HCT116 (cell line): Measurements from ENCODE around the gene CTDNEP1. TPM values are rescaled to one million over a fixed set of nuclear protein-coding genes. Genes with fewer than 3 reads are reported as not detected.

Source experiments
- ATAC-seq: fragments of 200-7000 bp; cut with Tn5 transposase; 2 replicates; pipeline ENCODE4 v1.9.1; 2020; ENCODE audit warnings: mild to moderate bottlenecking, moderate library complexity
- BruUV-seq: library from RNA; stranded (reverse); fragments of 400-500 nt; replicated peaks from 2 replicates; lab custom pipeline; 2021; lab: Mats Ljungman, UMichigan
- CTCF ChIA-PET: fragments of 300-600 bp; sonication (Branson Sonifier 250); formaldehyde crosslinking; loops from one replicate; lab custom pipeline; 2021; ENCODE audit warnings: antibody characterized with exemption; lab: Charles Lee
- POLR2A ChIA-PET: fragments of 300-600, 350-600 bp; sonication (Branson Sonifier 250); formaldehyde crosslinking; loops from one replicate; lab custom pipeline; 2021; ENCODE audit warnings: antibody characterized with exemption; lab: Charles Lee
- RAD21 ChIA-PET, 2 experiments: fragments of 300-600 bp; sonication (Branson Sonifier 250); formaldehyde crosslinking; loops; one replicate each; lab custom pipeline; 2023; ENCODE audit warnings: low total read pairs in 2 of 2; ENCODE audit not compliant: uncharacterized antibody in 2 of 2, unreplicated experiment in 2 of 2, low non-redundant PET in 1 of 2; lab: Charles Lee
- DNase-seq: peaks from one replicate; pipeline ENCODE4 v3.0.0-alpha.2; 2010; ENCODE audit warnings: low read depth, low spot score
- H2AFZ ChIP-seq: fragments of 200-600 bp; shearing (Covaris generic), sonication (generic); 2 replicates; pipeline ENCODE4 v1.6.1; 2017; ENCODE audit warnings: low read depth, mixed run types, mixed read lengths, antibody characterized with exemption, low read length; ENCODE audit not compliant: poor library complexity, severe bottlenecking
- H3K27ac ChIP-seq: 2 replicates; pipeline ENCODE4 v1.5.1; 2012; ENCODE audit warnings: low read depth, low read length
- H3K27me3 ChIP-seq: fragments of 200-600 bp; sonication (generic); 2 replicates; pipeline ENCODE4 v1.6.1; 2016; ENCODE audit warnings: mixed run types, low read length, mixed read lengths; ENCODE audit not compliant: insufficient read depth
- H3K36me3 ChIP-seq, 2 experiments: fragments of 200-500 bp in 1 of 2; fragments of 200-600 bp in 1 of 2; sonication (Bioruptor generic) in 1 of 2; sonication (generic) in 1 of 2; 2 replicates each; pipeline versions ENCODE4 v1.5.1 to v1.6.1; 2014 to 2016; ENCODE audit warnings: low read length in 2 of 2, inconsistent platforms in 1 of 2, mixed read lengths in 1 of 2, mixed run types in 1 of 2; ENCODE audit not compliant: insufficient read depth in 2 of 2, control insufficient read depth in 1 of 2
- H3K4me1 ChIP-seq, 2 experiments: fragments of 200-600 bp in 1 of 2; sonication (generic) in 1 of 2; 2 replicates each; pipeline versions ENCODE4 v1.5.1 to v1.6.1; 2012 to 2017; ENCODE audit warnings: low read length in 2 of 2, inconsistent platforms in 1 of 2, mild to moderate bottlenecking in 1 of 2, mixed read lengths in 1 of 2, mixed run types in 1 of 2, moderate library complexity in 1 of 2; ENCODE audit not compliant: insufficient read depth in 2 of 2, control insufficient read depth in 1 of 2
- H3K4me2 ChIP-seq: fragments of 200-600 bp; sonication (generic); 2 replicates; pipeline ENCODE4 v1.6.1; 2017; ENCODE audit warnings: mixed run types, low read length, mixed read lengths
- H3K4me3 ChIP-seq, 2 experiments: fragments of 200-600 bp in 1 of 2; sonication (generic) in 1 of 2; replicated peaks in 1 of 2; 2 replicates each; pipeline ENCODE4 v1.5.1; 2011 to 2016; ENCODE audit warnings: low read length in 2 of 2, control low read depth in 1 of 2, low read depth in 1 of 2, mild to moderate bottlenecking in 1 of 2, mixed read lengths in 1 of 2, mixed run types in 1 of 2
- H3K79me2 ChIP-seq: fragments of 200-600 bp; sonication (generic); 2 replicates; pipeline ENCODE4 v1.6.1; 2017; ENCODE audit warnings: mild to moderate bottlenecking, mixed run types, low read length, moderate library complexity, mixed read lengths; ENCODE audit not compliant: insufficient read depth
- H3K9ac ChIP-seq: fragments of 200-600 bp; sonication (generic); 2 replicates; pipeline ENCODE4 v1.6.1; 2016; ENCODE audit warnings: low read length, mixed read lengths
- H3K9me2 ChIP-seq: fragments of 200-600 bp; sonication (generic), shearing (Covaris generic); 2 replicates; pipeline ENCODE4 v1.6.1; 2017; ENCODE audit warnings: mixed run types, mild to moderate bottlenecking, moderate library complexity; ENCODE audit not compliant: insufficient read depth
- H3K9me3 ChIP-seq, 2 experiments: fragments of 200-500 bp in 1 of 2; fragments of 200-600 bp in 1 of 2; sonication (Bioruptor generic) in 1 of 2; sonication (generic) in 1 of 2; 2 replicates each; pipeline ENCODE4 v1.6.1; 2014 to 2017; ENCODE audit warnings: low read length in 2 of 2, mixed read lengths in 2 of 2, inconsistent platforms in 1 of 2, low read depth in 1 of 2, mild to moderate bottlenecking in 1 of 2, mixed run types in 1 of 2, moderate library complexity in 1 of 2; ENCODE audit not compliant: control insufficient read depth in 1 of 2, insufficient read depth in 1 of 2
- H4K20me1 ChIP-seq: fragments of 200-600 bp; sonication (generic), shearing (Covaris generic); 2 replicates; pipeline ENCODE4 v1.6.1; 2017; ENCODE audit warnings: mixed run types, mild to moderate bottlenecking, moderate library complexity; ENCODE audit not compliant: insufficient read depth
- CBX3 ChIP-seq: IDR thresholded peaks from 2 replicates; pipeline ENCODE4 v1.6.1; 2012; ENCODE audit warnings: low read depth
- CEBPB ChIP-seq: IDR thresholded peaks from 2 replicates; pipeline ENCODE4 v1.6.1; 2012; ENCODE audit warnings: low read depth
- ELF1 ChIP-seq: IDR thresholded peaks from 2 replicates; pipeline ENCODE4 v1.6.1; 2012; ENCODE audit warnings: low read depth, borderline replicate concordance
- EZH2 ChIP-seq: fragments of 200-600 bp; sonication (generic); IDR thresholded peaks from 2 replicates; pipeline ENCODE4 v1.6.1; 2017; ENCODE audit warnings: antibody characterized with exemption, mixed run types
- FOSL1 ChIP-seq: IDR thresholded peaks from 2 replicates; pipeline ENCODE4 v1.6.1; 2012; ENCODE audit warnings: low read depth
- MAX ChIP-seq: IDR thresholded peaks from 2 replicates; pipeline ENCODE4 v1.6.1; 2012
- POLR2A ChIP-seq: IDR thresholded peaks from 2 replicates; pipeline ENCODE4 v1.7.0; 2011; ENCODE audit warnings: borderline replicate concordance; ENCODE audit not compliant: insufficient read depth, insufficient read length; ENCODE audit errors: extremely low read depth
- POLR2AphosphoS5 ChIP-seq: IDR thresholded peaks from 2 replicates; pipeline ENCODE4 v1.6.1; 2011; ENCODE audit warnings: mild to moderate bottlenecking, low read depth, low read length, moderate library complexity
- RAD21 ChIP-seq: IDR thresholded peaks from 2 replicates; pipeline ENCODE4 v1.6.1; 2012; ENCODE audit warnings: low read depth, mild to moderate bottlenecking
- SIN3A ChIP-seq: IDR thresholded peaks from 2 replicates; pipeline ENCODE4 v1.6.1; 2012; ENCODE audit warnings: low read depth
- SP1 ChIP-seq: IDR thresholded peaks from 2 replicates; pipeline ENCODE4 v1.6.1; 2012; ENCODE audit warnings: low read depth
- SRF ChIP-seq: IDR thresholded peaks from 2 replicates; pipeline ENCODE4 v1.6.1; 2012; ENCODE audit warnings: low read depth
- TCF7L2 ChIP-seq: IDR thresholded peaks from 2 replicates; pipeline ENCODE4 v1.7.0; 2011; ENCODE audit warnings: borderline replicate concordance, inconsistent platforms; ENCODE audit not compliant: insufficient read depth, insufficient read length; ENCODE audit errors: extremely low read depth
- YY1 ChIP-seq: IDR thresholded peaks from 2 replicates; pipeline ENCODE4 v1.6.1; 2011; ENCODE audit warnings: low read length, low read depth, moderate library complexity, mild to moderate bottlenecking; ENCODE audit not compliant: insufficient replicate concordance; ENCODE audit errors: extremely low read depth
- ZNF274 ChIP-seq: fragments of 200-500 bp; sonication (Bioruptor generic); IDR thresholded peaks from 2 replicates; pipeline ENCODE4 v1.6.1; 2014; ENCODE audit warnings: mild to moderate bottlenecking, low read depth, low read length, inconsistent platforms
- intact Hi-C: fragments of 100-400 bp; cut with micrococcal nuclease; formaldehyde crosslinking; loops from 2 replicates; pipeline ENCODE4 v1.10.0; 2022
- total RNA-seq: library from RNA; stranded (reverse); gene quantifications from one replicate; pipeline ENCODE4 v1.2.1, GENCODE V29; 2021; ENCODE audit not compliant: unreplicated experiment
- TF ChIP-seq, protein P1 (sequence below): IDR thresholded peaks from 2 replicates; pipeline ENCODE4 v1.6.1; 2012; ENCODE audit warnings: low read depth
- TF ChIP-seq, protein P2 (sequence below): IDR thresholded peaks from 2 replicates; pipeline ENCODE4 v1.6.1; 2012

The CTDNEP1 gene
- total RNA-seq, 1 experiment from 2014 or later = 143 TPM

DNA sequence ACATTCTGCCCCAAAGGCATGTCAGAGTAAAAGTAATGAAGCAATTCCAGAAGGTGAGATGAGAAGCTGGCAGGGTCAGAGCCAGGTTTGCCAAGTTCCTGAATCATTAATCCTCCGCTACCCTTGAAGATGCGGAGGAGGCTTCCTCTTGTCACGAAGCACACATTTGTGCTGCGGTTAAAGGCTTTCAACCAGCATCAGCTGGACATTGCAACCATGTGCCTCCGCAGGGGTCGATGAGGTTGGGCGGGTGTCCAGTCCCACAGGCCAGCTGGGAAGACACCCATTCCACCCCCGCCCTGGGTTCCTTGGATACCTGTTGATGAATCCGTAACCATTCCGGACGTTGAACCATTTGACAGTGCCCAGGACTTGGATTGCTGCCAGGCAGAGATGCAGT lies 41.6 kb upstream of the CTDNEP1 start (continued):
- TF ChIP-seq MAX (no peak), CBX3 (no peak), POLR2AphosphoS5 (no peak)
- TF ChIP-seq, all 23 proteins: peak for 0

- H3K9me2 ChIP-seq = no peaks in the 10 kb centered on the region
- H4K20me1 ChIP-seq = no peaks in the 10 kb centered on the region
- no peaks in the 10 kb centered on the region for H3K27me3 ChIP-seq
- CTCF ChIA-PET = no interaction called here
- no peak overlapping the region for H3K4me3 ChIP-seq
- BruUV-seq = no TSS peak
- peaks cover 17 to 41% of the 10 kb centered on the region in 2 experiments; a peak in 3 of 4 replicates for H3K4me1 ChIP-seq
- no peaks in the 10 kb centered on the region for H3K9me3 ChIP-seq
- no peaks in the 10 kb centered on the region for H3K36me3 ChIP-seq
- H3K4me2 ChIP-seq = no peak overlapping the region
- POLR2A ChIA-PET = no interaction called here
- DNase-seq (no peak), ATAC-seq (no peak)
- RAD21 ChIA-PET = no interaction called here
- no peak overlapping the region for H3K27ac ChIP-seq
- H3K9ac ChIP-seq = no peak overlapping the region
- intact Hi-C loops = no loop called here
- H3K79me2 ChIP-seq = no peaks in the 10 kb centered on the region
- no peak overlapping the region for H2AFZ ChIP-seq
- TF ChIP-seq RAD21 = no peak
- TF ChIP-seq SP1 = no peak
- TF ChIP-seq YY1 = no peak
- TF ChIP-seq, protein P1, sequence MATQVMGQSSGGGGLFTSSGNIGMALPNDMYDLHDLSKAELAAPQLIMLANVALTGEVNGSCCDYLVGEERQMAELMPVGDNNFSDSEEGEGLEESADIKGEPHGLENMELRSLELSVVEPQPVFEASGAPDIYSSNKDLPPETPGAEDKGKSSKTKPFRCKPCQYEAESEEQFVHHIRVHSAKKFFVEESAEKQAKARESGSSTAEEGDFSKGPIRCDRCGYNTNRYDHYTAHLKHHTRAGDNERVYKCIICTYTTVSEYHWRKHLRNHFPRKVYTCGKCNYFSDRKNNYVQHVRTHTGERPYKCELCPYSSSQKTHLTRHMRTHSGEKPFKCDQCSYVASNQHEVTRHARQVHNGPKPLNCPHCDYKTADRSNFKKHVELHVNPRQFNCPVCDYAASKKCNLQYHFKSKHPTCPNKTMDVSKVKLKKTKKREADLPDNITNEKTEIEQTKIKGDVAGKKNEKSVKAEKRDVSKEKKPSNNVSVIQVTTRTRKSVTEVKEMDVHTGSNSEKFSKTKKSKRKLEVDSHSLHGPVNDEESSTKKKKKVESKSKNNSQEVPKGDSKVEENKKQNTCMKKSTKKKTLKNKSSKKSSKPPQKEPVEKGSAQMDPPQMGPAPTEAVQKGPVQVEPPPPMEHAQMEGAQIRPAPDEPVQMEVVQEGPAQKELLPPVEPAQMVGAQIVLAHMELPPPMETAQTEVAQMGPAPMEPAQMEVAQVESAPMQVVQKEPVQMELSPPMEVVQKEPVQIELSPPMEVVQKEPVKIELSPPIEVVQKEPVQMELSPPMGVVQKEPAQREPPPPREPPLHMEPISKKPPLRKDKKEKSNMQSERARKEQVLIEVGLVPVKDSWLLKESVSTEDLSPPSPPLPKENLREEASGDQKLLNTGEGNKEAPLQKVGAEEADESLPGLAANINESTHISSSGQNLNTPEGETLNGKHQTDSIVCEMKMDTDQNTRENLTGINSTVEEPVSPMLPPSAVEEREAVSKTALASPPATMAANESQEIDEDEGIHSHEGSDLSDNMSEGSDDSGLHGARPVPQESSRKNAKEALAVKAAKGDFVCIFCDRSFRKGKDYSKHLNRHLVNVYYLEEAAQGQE = no peak
- no peak for TF ChIP-seq EZH2
- no peak for TF ChIP-seq FOSL1
- no peak for TF ChIP-seq ZNF274
- TF ChIP-seq SIN3A = no peak
- no peak for TF ChIP-seq POLR2AphosphoS5
- no peak for TF ChIP-seq ELF1
- TF ChIP-seq CBX3 = no peak
- TF ChIP-seq SRF = no peak
- TF ChIP-seq POLR2A = no peak
- TF ChIP-seq, protein P2, sequence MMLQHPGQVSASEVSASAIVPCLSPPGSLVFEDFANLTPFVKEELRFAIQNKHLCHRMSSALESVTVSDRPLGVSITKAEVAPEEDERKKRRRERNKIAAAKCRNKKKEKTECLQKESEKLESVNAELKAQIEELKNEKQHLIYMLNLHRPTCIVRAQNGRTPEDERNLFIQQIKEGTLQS = no peak
- no peak for TF ChIP-seq CEBPB
- no peak for TF ChIP-seq TCF7L2
- TF ChIP-seq, all 23 proteins: peak for 0
These were observed 41.2 kb upstream of the CTDNEP1 start for GRCh38 chr17:7292729-7293128.
